ENCODE data around the gene DGKA. TPM values are rescaled to one million over a fixed set of nuclear protein-coding genes. Genes with fewer than 3 reads are reported as not detected.

DGKA gene
- total and polyA plus RNA-seq, 2 experiments from 2014 or later: 16.1 to 24.6 TPM

DNA sequence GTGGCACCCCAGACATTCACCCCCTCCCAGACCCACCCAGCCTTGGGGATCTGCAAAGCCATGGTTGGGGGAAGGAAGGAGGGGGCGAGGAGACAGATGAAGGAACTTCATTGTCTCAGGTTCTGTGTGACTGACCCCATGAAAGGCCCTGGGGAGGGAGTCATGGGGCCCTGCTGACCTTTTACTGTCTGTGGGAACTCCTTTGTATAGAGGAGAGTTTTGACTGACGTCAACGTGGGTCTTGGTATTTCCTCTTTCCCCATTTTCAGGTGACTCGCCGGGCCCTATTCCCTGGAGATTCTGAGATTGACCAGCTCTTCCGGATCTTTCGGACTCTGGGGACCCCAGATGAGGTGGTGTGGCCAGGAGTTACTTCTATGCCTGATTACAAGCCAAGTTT, 39.8 kb downstream of the DGKA start:
- H3K4me3 ChIP-seq: no peak overlapping the region
- no peak overlapping the region for H3K27ac ChIP-seq (ENCODE audit: low read depth)
- peaks cover 34% of the 10 kb centered on the region for H3K79me2 ChIP-seq (replicated peaks; ENCODE audit: insufficient read depth)
- H3F3A ChIP-seq (replicated peaks; ENCODE audit: low read depth): no peaks in the 10 kb centered on the region; the same call in 1 of the 2 replicates
- no peaks in the 10 kb centered on the region for H3K27me3 ChIP-seq (ENCODE audit: insufficient read depth)
- 0 out of 2 replicates have a peak, but pooled peaks cover 9% of the 10 kb centered on the region for H3K36me3 ChIP-seq (ENCODE audit: insufficient read depth)
- H3K4me1 Mint-ChIP-seq: peaks cover 21% of the 10 kb centered on the region
- H3K4me1 ChIP-seq (ENCODE audit: insufficient read depth): peaks cover 14% of the 10 kb centered on the region
- no peaks in the 10 kb centered on the region for H3K9me2 ChIP-seq (ENCODE audit: insufficient read depth)
- peaks cover 4% of the 10 kb centered on the region for H3K27me3 Mint-ChIP-seq (ENCODE audit: insufficient read depth, low read depth, poor library complexity)
- H4K20me1 ChIP-seq (replicated peaks; ENCODE audit: insufficient read depth): 0 out of 2 replicates have a peak, but pooled peaks cover 3% of the 10 kb centered on the region
- peaks cover 33% of the 10 kb centered on the region for H3K36me3 Mint-ChIP-seq (ENCODE audit: low read depth)
- H3K9me3 Mint-ChIP-seq: no peaks in the 10 kb centered on the region
- TF ChIP-seq, protein P1, sequence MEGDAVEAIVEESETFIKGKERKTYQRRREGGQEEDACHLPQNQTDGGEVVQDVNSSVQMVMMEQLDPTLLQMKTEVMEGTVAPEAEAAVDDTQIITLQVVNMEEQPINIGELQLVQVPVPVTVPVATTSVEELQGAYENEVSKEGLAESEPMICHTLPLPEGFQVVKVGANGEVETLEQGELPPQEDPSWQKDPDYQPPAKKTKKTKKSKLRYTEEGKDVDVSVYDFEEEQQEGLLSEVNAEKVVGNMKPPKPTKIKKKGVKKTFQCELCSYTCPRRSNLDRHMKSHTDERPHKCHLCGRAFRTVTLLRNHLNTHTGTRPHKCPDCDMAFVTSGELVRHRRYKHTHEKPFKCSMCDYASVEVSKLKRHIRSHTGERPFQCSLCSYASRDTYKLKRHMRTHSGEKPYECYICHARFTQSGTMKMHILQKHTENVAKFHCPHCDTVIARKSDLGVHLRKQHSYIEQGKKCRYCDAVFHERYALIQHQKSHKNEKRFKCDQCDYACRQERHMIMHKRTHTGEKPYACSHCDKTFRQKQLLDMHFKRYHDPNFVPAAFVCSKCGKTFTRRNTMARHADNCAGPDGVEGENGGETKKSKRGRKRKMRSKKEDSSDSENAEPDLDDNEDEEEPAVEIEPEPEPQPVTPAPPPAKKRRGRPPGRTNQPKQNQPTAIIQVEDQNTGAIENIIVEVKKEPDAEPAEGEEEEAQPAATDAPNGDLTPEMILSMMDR (conservative IDR thresholded peaks at IDR 0.05; ENCODE audit: low read depth in 2 of 2): no peak
- no peak for TF ChIP-seq ZNF331 (CRISPR knock-in tag; IDR thresholded peaks at IDR 0.05; ENCODE audit: low read depth)
- no peak for TF ChIP-seq ZNF114 (CRISPR knock-in tag; IDR thresholded peaks at IDR 0.05)
- no peak overlapping the region for H3K4me2 ChIP-seq
- DNase-seq (ENCODE audit: low spot score) (no peak), ATAC-seq (no peak)
- no peak overlapping the region for H2AFZ ChIP-seq
- H3K4me3 Mint-ChIP-seq: no peak overlapping the region
- H3K27ac Mint-ChIP-seq: no peak overlapping the region

DNA sequence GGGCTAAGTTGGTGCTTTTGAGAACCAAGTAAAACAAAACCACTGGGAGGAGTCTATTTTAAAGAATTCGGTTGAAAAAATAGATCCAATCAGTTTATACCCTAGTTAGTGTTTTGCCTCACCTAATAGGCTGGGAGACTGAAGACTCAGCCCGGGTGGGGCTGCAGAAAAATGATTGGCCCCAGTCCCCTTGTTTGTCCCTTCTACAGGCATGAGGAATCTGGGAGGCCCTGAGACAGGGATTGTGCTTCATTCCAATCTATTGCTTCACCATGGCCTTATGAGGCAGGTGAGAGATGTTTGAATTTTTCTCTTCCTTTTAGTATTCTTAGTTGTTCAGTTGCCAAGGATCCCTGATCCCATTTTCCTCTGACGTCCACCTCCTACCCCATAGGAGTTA, 41.1 kb downstream of the DGKA start:
- Histone ChIP-seq H3K79me2 (replicated peaks; ENCODE audit: insufficient read depth) (peaks cover 45% of the 10 kb centered on the region), H4K20me1 (replicated peaks; ENCODE audit: insufficient read depth) (peaks cover 10% of the 10 kb centered on the region; the same call in 1 of the 2 replicates), H2AFZ (no peak overlapping the region), H3F3A (replicated peaks; ENCODE audit: low read depth) (no peaks in the 10 kb centered on the region; the same call in 1 of the 2 replicates), H3K27me3 (ENCODE audit: insufficient read depth) (no peaks in the 10 kb centered on the region), H3K36me3 (ENCODE audit: insufficient read depth) (0 out of 2 replicates have a peak, but pooled peaks cover 9% of the 10 kb centered on the region), H3K9me2 (ENCODE audit: insufficient read depth) (no peaks in the 10 kb centered on the region), H3K4me1 (ENCODE audit: insufficient read depth) (peaks cover 13% of the 10 kb centered on the region), H3K4me3 (no peak overlapping the region), H3K4me2 (peak overlapping the region; percentile 69; the same call in 1 of the 2 replicates), H3K27ac (ENCODE audit: low read depth) (peak overlapping the region; percentile 82)
- DNase-seq (ENCODE audit: low spot score) (peak; percentile 46), ATAC-seq (no peak)
- Mint-ChIP-seq H3K27me3 (ENCODE audit: insufficient read depth, low read depth, poor library complexity) (peaks cover 4% of the 10 kb centered on the region), H3K4me3 (no peak overlapping the region), H3K4me1 (peaks cover 17% of the 10 kb centered on the region), H3K9me3 (no peaks in the 10 kb centered on the region), H3K36me3 (ENCODE audit: low read depth) (peaks cover 33% of the 10 kb centered on the region), H3K27ac (peak overlapping the region; percentile 47; the same call in 1 of the 2 replicates)
- TF ChIP-seq, protein P2, sequence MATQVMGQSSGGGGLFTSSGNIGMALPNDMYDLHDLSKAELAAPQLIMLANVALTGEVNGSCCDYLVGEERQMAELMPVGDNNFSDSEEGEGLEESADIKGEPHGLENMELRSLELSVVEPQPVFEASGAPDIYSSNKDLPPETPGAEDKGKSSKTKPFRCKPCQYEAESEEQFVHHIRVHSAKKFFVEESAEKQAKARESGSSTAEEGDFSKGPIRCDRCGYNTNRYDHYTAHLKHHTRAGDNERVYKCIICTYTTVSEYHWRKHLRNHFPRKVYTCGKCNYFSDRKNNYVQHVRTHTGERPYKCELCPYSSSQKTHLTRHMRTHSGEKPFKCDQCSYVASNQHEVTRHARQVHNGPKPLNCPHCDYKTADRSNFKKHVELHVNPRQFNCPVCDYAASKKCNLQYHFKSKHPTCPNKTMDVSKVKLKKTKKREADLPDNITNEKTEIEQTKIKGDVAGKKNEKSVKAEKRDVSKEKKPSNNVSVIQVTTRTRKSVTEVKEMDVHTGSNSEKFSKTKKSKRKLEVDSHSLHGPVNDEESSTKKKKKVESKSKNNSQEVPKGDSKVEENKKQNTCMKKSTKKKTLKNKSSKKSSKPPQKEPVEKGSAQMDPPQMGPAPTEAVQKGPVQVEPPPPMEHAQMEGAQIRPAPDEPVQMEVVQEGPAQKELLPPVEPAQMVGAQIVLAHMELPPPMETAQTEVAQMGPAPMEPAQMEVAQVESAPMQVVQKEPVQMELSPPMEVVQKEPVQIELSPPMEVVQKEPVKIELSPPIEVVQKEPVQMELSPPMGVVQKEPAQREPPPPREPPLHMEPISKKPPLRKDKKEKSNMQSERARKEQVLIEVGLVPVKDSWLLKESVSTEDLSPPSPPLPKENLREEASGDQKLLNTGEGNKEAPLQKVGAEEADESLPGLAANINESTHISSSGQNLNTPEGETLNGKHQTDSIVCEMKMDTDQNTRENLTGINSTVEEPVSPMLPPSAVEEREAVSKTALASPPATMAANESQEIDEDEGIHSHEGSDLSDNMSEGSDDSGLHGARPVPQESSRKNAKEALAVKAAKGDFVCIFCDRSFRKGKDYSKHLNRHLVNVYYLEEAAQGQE (IDR thresholded peaks at IDR 0.05; ENCODE audit: unreplicated experiment): no peak
- no peak for TF ChIP-seq NANOG (IDR thresholded peaks at IDR 0.05; ENCODE audit: borderline replicate concordance)
- TF ChIP-seq JUNB (IDR thresholded peaks at IDR 0.05; ENCODE audit: unreplicated experiment): no peak
- no peak for TF ChIP-seq EZH2 (IDR thresholded peaks at IDR 0.05; ENCODE audit: low read depth, unreplicated experiment)
- no peak for TF ChIP-seq POLR2AphosphoS5 (IDR thresholded peaks at IDR 0.05; ENCODE audit: low read depth)
- no peak for TF ChIP-seq ZNF331 (CRISPR knock-in tag; IDR thresholded peaks at IDR 0.05; ENCODE audit: low read depth)
- TF ChIP-seq ZNF114 (CRISPR knock-in tag; IDR thresholded peaks at IDR 0.05): no peak
- TF ChIP-seq, protein P3, sequence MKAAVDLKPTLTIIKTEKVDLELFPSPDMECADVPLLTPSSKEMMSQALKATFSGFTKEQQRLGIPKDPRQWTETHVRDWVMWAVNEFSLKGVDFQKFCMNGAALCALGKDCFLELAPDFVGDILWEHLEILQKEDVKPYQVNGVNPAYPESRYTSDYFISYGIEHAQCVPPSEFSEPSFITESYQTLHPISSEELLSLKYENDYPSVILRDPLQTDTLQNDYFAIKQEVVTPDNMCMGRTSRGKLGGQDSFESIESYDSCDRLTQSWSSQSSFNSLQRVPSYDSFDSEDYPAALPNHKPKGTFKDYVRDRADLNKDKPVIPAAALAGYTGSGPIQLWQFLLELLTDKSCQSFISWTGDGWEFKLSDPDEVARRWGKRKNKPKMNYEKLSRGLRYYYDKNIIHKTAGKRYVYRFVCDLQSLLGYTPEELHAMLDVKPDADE (IDR thresholded peaks at IDR 0.05): no peak
- no peak for TF ChIP-seq CREB1 (CRISPR knock-in tag; IDR thresholded peaks at IDR 0.05; ENCODE audit: low read depth)
- no peak for TF ChIP-seq EZH2phosphoT487 (IDR thresholded peaks at IDR 0.05; ENCODE audit: unreplicated experiment)

Data from GM23338 (cell line).